K562 (cell line): ENCODE results near the gene TOX2. TPM values are rescaled to one million over a fixed set of nuclear protein-coding genes. Genes with fewer than 3 reads are reported as not detected.
A peak's percentile ranks its signal among the peaks of the same experiment; 100 is the strongest.

Experiments
- CTCF ChIP-seq, 3 experiments: IDR thresholded peaks in 2 of 3; conservative IDR thresholded peaks in 1 of 3; 2 replicates each; pipeline ENCODE4 v1.5.1; 2011 to 2012; ENCODE audit warnings: low read length in 3 of 3, mild to moderate bottlenecking in 3 of 3, control low read depth in 2 of 3, improper control_type of control experiment in 1 of 3, inconsistent platforms in 1 of 3, low read depth in 1 of 3, mixed read lengths in 1 of 3, moderate library complexity in 1 of 3; ENCODE audit not compliant: insufficient read depth in 2 of 3
- ETS1 ChIP-seq: conservative IDR thresholded peaks from 2 replicates; pipeline ENCODE4 v1.6.1; 2011; ENCODE audit warnings: low read depth, mild to moderate bottlenecking, low read length; ENCODE audit not compliant: control insufficient read depth
- EWSR1 ChIP-seq: fragments of 450-650 bp; IDR thresholded peaks from 2 replicates; pipeline ENCODE4 v1.6.1; 2018; ENCODE audit warnings: borderline replicate concordance, mild to moderate bottlenecking, low read depth, moderate library complexity; ENCODE audit not compliant: partially characterized antibody
- GTF2A2 ChIP-seq: IDR thresholded peaks from 2 replicates; pipeline ENCODE4 v1.6.1; 2016; ENCODE audit warnings: mild to moderate bottlenecking, missing genetic modification characterization, missing compliant biosample characterization
- MYBL2 ChIP-seq, 2 experiments: fragments of 450-650 bp in 1 of 2; sonication (generic) in 1 of 2; formaldehyde crosslinking in 1 of 2; IDR thresholded peaks; 2 replicates each; pipeline versions ENCODE4 v1.6.1 to v1.8.1; 2017 to 2022; ENCODE audit warnings: borderline replicate concordance in 1 of 2, inconsistent platforms in 1 of 2, low read depth in 1 of 2, mild to moderate bottlenecking in 1 of 2, missing genetic modification reagents in 1 of 2, moderate library complexity in 1 of 2
- NCOR1 ChIP-seq: fragments of 450-650 bp; IDR thresholded peaks from 2 replicates; pipeline ENCODE4 v1.6.1; 2016; ENCODE audit warnings: mild to moderate bottlenecking, moderate library complexity
- RAD51 ChIP-seq: fragments of 450-650 bp; IDR thresholded peaks from 2 replicates; pipeline ENCODE4 v1.7.1; 2016; ENCODE audit warnings: low read depth, mild to moderate bottlenecking, borderline replicate concordance
- RBM15 ChIP-seq: fragments of 200-400 bp; formaldehyde crosslinking; IDR thresholded peaks from 2 replicates; pipeline ENCODE4 v1.6.1; 2018; ENCODE audit warnings: mild to moderate bottlenecking, low read length, moderate library complexity; ENCODE audit not compliant: insufficient read depth
- RNF219 ChIP-seq: fragments of 250-450 bp; sonication (Bioruptor Pico); IDR thresholded peaks from 2 replicates; pipeline ENCODE4 v1.5.0; 2022; ENCODE audit warnings: mild to moderate bottlenecking
- SMAD4 ChIP-seq: fragments of 250-450 bp; sonication (Bioruptor Pico); conservative IDR thresholded peaks from 2 replicates; pipeline ENCODE4 v1.8.0; 2021; ENCODE audit warnings: inconsistent platforms, mild to moderate bottlenecking, moderate library complexity
- SRSF3 ChIP-seq: fragments of 200-400 bp; formaldehyde crosslinking; IDR thresholded peaks from 2 replicates; pipeline ENCODE4 v1.6.1; 2016; ENCODE audit warnings: mild to moderate bottlenecking, low read length, moderate library complexity; ENCODE audit not compliant: insufficient read depth
- THRA ChIP-seq: fragments of 450-650 bp; IDR thresholded peaks from 2 replicates; pipeline ENCODE4 v1.6.1; 2017; ENCODE audit warnings: mild to moderate bottlenecking, moderate library complexity
- U2AF2 ChIP-seq: fragments of 200-400 bp; formaldehyde crosslinking; optimal IDR thresholded peaks from 2 replicates; pipeline ENCODE3; 2017; ENCODE audit warnings: low read depth, mild to moderate bottlenecking, low read length
- XRCC5 ChIP-seq: fragments of 200-400 bp; formaldehyde crosslinking; IDR thresholded peaks from 2 replicates; pipeline ENCODE4 v1.6.1; 2017; ENCODE audit warnings: low read depth, mild to moderate bottlenecking, low read length
- ZKSCAN8 ChIP-seq: fragments of 200-800 bp; sonication (Bioruptor generic); IDR thresholded peaks from 2 replicates; pipeline ENCODE4 v1.6.1; 2016; ENCODE audit warnings: missing genetic modification characterization, missing compliant biosample characterization
- ZNF146 ChIP-seq: IDR thresholded peaks from one replicate; pipeline ENCODE4 v1.6.1; 2018; ENCODE audit warnings: missing compliant biosample characterization; ENCODE audit not compliant: unreplicated experiment
- ZNF436 ChIP-seq: fragments of 250-450, 450-650 bp; sonication (Bioruptor Pico); formaldehyde crosslinking; IDR thresholded peaks from 2 replicates; pipeline ENCODE4 v1.7.0; 2020; ENCODE audit warnings: mild to moderate bottlenecking
- ZNF449 ChIP-seq: fragments of 250-450 bp; sonication (Bioruptor Pico); IDR thresholded peaks from 2 replicates; pipeline ENCODE4 v1.8.0; 2022; ENCODE audit warnings: moderate library complexity, mild to moderate bottlenecking, inconsistent platforms
- ZNF780A ChIP-seq: fragments of 250-450 bp; sonication (Bioruptor Pico); IDR thresholded peaks from 2 replicates; pipeline ENCODE4 v1.5.0; 2021; ENCODE audit warnings: mild to moderate bottlenecking
- ZSCAN32 ChIP-seq: fragments of 450-650 bp; formaldehyde crosslinking; IDR thresholded peaks from 2 replicates; pipeline ENCODE4 v1.4.0; 2020; ENCODE audit warnings: mild to moderate bottlenecking, moderate library complexity
- polyA plus RNA-seq, 8 experiments: library from polyadenylated mRNA; depleted of rRNA in 4 of 8; stranded (reverse) in 5 of 8; unstranded in 3 of 8; fragments of >200 nt; fragmentation: Nextera tagmentation in 2 of 8; fragmentation: Illumina TruSeq in 1 of 8; extraction: Ambion mirVana in 2 of 8; extraction: Trizol in 1 of 8; gene quantifications; 2 replicates each; pipeline versions ENCODE4 v1.2.1 to v1.2.3, GENCODE V29; 2011 to 2014; ENCODE audit warnings: inconsistent platforms in 1 of 8, missing spikeins in 1 of 8
- total RNA-seq, 7 experiments: library from RNA; depleted of rRNA in 6 of 7; stranded (reverse); fragments of >200 nt in 6 of 7; fragmentation: Illumina TruSeq in 2 of 7; extraction: Trizol in 2 of 7; gene quantifications; 2 replicates each; pipeline versions ENCODE4 v1.2.1 to v1.2.3, GENCODE V29; 2011 to 2021; ENCODE audit warnings: low replicate concordance in 1 of 7

The TOX2 gene
- total and polyA plus RNA-seq, 9 of the 15 experiments (the other 6 are each of a cell fraction or from before 2014, with no cell fraction given): not detected

- TF ChIP-seq ETS1 (no peak), SRSF3 (no peak), ZNF436 (no peak), CTCF (IDR thresholded peaks at IDR 0.05 in 2 of 3, conservative IDR thresholded peaks at IDR 0.05 in 1 of 3; ENCODE audit: insufficient read depth in 2 of 3, low read depth in 1 of 3, low read length in 3 of 3) (peak in 1 of 3 experiments; percentile 11; a peak in 1 of 6 replicates), ZSCAN32 (CRISPR knock-in tag) (no peak), ZKSCAN8 (CRISPR knock-in tag) (no peak; the same call in 1 of the 2 replicates), ZNF146 (CRISPR knock-in tag) (no peak), ZNF449 (CRISPR knock-in tag) (no peak), RAD51 (no peak), RNF219 (CRISPR knock-in tag) (no peak), SMAD4 (CRISPR knock-in tag) (peak; percentile 69), EWSR1 (no peak), U2AF2 (no peak), RBM15 (no peak), GTF2A2 (tag) (no peak), THRA (no peak), MYBL2 (IDR thresholded peaks at IDR 0.05; ENCODE audit: low read depth) (no peak), MYBL2 (CRISPR knock-in tag; IDR thresholded peaks at IDR 0.05; ENCODE audit: borderline replicate concordance) (no peak), ZNF780A (CRISPR knock-in tag) (no peak), NCOR1 (peak; percentile 90), XRCC5 (no peak)
These were observed 95.6 kb downstream of the TOX2 start (continued) for GRCh38 chr20:44010162-44010704.
